A549 treated with CORT108297 at 1 μM for 4 hours (cell line): ENCODE measurements around the gene IFNA14. TPM values are rescaled to one million over a fixed set of nuclear protein-coding genes. Genes with fewer than 3 reads are reported as not detected.

Source experiments
- total RNA-seq: library from RNA; stranded (reverse); fragments of 200-300 nt; extraction: Qiagen RNA extraction; gene quantifications from 5 replicates; pipeline ENCODE4 v1.2.3, GENCODE V29; 2022

The IFNA14 gene
- total RNA-seq: not detected in 5 replicates

DNA sequence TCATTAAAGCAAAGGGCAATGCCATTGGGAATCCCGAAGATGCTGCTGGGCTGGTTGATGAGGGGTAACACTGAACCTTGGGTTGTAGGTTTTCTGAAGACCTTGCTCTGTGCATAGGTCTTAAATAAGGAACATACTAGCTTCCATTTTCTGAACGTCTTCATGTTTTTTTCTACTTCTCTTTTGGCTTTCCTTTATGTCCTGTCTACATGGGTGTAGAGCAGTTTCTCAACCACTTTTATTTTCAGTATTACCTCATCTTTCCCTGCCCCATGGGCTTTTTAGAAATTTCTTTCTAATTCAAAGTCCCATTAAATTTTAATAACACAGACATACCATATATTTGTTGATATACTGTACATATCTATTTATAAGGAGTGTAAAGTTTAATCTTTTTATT is at the start of gene IFNA14:
Gene IFNA14 (minus strand): TSS at position 95 of the 400 bp plus-strand sequence. CDS start 70 bp downstream, at position 25.

DNA sequence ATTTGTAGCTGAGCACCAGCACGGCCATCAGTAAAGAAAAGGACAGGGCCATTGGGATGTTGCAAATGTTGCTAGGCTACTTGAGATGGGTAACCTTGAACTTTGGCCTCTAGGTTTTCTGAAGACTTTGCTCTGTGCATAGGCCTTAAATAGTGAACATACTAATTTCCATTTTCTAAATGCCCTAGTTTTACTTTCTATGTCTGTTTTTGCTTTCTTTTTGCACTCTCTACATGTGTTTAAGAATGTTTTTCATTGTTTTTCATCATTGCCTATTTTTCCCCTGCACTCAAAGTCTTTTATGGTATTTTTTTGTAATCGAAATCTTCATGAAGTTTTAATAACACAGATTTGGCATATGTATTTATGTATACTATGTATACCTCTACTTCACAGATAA is 11.7 kb downstream of the IFNA14 start, which contains the start of gene IFNA17:
Gene IFNA17 (minus strand): TSS at position 101 of the 400 bp plus-strand sequence. CDS start 49 bp downstream, at position 52.

DNA sequence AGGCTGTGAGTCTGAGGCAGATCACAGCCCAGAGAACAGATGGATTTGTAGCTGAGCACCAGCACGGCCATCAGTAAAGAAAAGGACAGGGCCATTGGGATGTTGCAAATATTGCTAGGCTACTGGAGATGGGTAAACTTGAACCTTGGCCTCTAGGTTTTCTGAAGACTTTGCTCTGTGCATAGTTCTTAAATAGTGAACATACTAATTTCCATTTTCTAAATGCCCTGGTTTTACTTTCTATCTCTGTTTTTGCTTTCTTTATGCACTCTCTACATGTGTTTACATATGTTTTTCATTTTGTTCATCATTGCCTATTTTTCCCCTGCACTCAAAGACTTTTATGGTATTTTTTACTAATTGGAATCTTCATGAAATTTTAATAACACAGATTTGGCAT is 22.6 kb downstream of the IFNA14 start, which contains the start of gene IFNA16:
Gene IFNA16 (minus strand): TSS at position 101 of the 400 bp plus-strand sequence. CDS start 6 bp downstream, at position 95.

DNA sequence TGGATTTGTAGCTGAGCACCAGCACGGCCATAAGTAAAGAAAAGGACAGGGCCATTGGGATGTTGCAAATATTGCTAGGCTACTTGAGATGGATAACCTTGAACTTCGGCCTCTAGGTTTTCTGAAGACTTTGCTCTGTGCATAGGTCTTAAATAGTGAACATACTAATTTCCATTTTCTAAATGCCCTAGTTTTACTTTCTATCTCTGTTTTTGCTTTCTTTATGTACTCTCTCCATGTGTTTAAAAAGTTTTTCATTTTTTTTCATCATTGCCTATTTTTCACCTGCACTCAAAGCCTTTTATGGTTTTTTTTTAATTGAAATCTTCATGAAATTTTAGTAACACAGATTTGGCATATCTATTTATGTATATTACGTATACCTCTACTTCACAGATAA is 32.8 kb downstream of the IFNA14 start, which contains the start of gene IFNA10:
Gene IFNA10 (minus strand): TSS at position 101 of the 400 bp plus-strand sequence. CDS start 46 bp downstream, at position 55.

DNA sequence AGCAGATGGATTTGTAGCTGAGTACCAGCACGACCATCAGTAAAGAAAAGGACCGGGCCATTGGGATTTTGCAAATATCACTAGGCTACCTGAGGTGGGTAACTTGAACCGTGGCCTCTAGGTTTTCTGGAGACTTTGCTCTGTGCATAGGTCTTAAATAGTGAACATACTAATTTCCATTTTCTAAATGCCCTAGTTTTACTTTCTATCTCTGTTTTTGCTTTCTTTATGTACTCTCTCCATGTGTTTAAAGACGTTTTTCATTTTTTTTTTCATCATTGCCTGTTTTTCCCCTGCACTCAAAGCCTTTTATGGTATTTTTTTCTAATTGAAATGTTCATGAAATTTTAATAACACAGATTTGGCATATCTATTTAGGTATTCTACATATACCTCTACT is 37.7 kb downstream of the IFNA14 start, which contains the start of gene IFNA7:
Gene IFNA7 (minus strand): TSS at position 101 of the 400 bp plus-strand sequence. CDS start 40 bp downstream, at position 61.

Other genes starting within 250 kb of the IFNA14 start
- 0.99 to 1.2 TPM (median 1.1 TPM) in 5 replicates for gene HACD4, start 208.4 kb downstream of the IFNA14 start, total RNA-seq
- gene IFNB1, start 162.1 kb downstream of the IFNA14 start, total RNA-seq: 0.15 TPM in 1 of 5 replicates, not detected in the others
- not detected in 5 replicates for gene IFNW1, start 98.2 kb downstream of the IFNA14 start, total RNA-seq
- gene IFNA21, start 73.3 kb downstream of the IFNA14 start, total RNA-seq: not detected in 5 replicates
- gene IFNA4, start 52.4 kb downstream of the IFNA14 start, total RNA-seq: not detected in 5 replicates
- not detected in 5 replicates for gene IFNA7, start 37.8 kb downstream of the IFNA14 start, total RNA-seq
- not detected in 5 replicates for gene IFNA10, start 32.9 kb downstream of the IFNA14 start, total RNA-seq
- not detected in 5 replicates for gene IFNA16, start 22.7 kb downstream of the IFNA14 start, total RNA-seq
- gene IFNA17, start 11.8 kb downstream of the IFNA14 start, total RNA-seq: not detected in 5 replicates
- gene IFNA5, start 65.3 kb upstream of the IFNA14 start, total RNA-seq: not detected in 5 replicates
- 14.5 to 19.6 TPM (median 17.5 TPM) in 5 replicates for gene KLHL9, start 95.4 kb upstream of the IFNA14 start, total RNA-seq
- gene IFNA6, start 110.9 kb upstream of the IFNA14 start, total RNA-seq: not detected in 5 replicates
- gene IFNA13, start 128.1 kb upstream of the IFNA14 start, total RNA-seq: not detected in 5 replicates
- not detected in 5 replicates for gene IFNA2, start 145.4 kb upstream of the IFNA14 start, total RNA-seq
- gene IFNA8, start 169.1 kb upstream of the IFNA14 start, total RNA-seq: not detected in 5 replicates
- not detected in 5 replicates for gene IFNA1, start 200.4 kb upstream of the IFNA14 start, total RNA-seq
- 1.3 to 2.1 TPM (median 1.7 TPM) in 5 replicates for gene IFNE, start 242.3 kb upstream of the IFNA14 start, total RNA-seq